Measurements from ENCODE around the gene P2RY11. TPM values are rescaled to one million over a fixed set of nuclear protein-coding genes. Genes with fewer than 3 reads are reported as not detected.
A peak's percentile ranks its signal among the peaks of the same experiment; 100 is the strongest.

Gene P2RY11
- total RNA-seq, 1 experiment from 2014 or later = 60.6 TPM

DNA sequence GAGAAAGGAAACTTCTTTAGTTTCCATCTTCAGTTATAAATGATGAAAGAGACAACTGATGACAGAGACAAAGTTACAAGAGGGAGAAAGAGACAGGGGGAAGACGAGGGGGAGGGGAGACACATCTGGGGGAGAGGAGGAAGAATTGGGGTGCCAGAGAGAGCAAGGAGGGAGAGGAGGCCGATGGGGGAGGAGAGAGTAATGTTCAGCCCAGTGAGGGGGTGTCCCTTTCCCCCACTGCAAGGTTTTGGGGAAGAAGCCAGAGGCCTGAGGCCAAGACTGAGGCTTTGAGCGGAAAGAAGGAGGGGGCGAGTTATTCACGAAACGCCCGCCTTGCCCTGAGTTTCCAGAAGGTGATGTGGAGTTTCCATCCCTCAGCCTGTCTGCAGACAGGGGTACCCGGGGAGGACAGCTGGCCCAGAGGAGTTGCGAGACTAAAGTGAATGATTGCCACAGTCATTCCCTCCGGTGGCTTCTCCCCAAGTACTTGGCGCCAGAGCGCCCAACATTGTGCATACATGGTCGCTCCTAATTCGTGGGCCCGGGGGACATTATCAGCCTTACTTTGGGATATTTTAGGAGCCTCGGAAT, 5.9 kb upstream of the P2RY11 start:
- Histone ChIP-seq H3K27me3 (ENCODE audit: insufficient read depth, low read length) (no peaks in the 10 kb centered on the region), H3K9ac (ENCODE audit: extremely low read depth, insufficient read length, low read length) (no peak overlapping the region), H3K9me3 (ENCODE audit: control insufficient read depth, low read depth, low read length) (no peaks in the 10 kb centered on the region), H3K4me1 (ENCODE audit: insufficient read depth, low read length) (no peaks in the 10 kb centered on the region; the same call in 1 of the 2 replicates), H2BK20ac (ENCODE audit: low read depth, low read length, poor library complexity, severe bottlenecking) (no peak overlapping the region), H3K27ac (ENCODE audit: insufficient read length, low read depth, low read length) (no peak overlapping the region), H3K23ac (ENCODE audit: insufficient read length, low read depth, low read length) (no peak overlapping the region), H4K91ac (ENCODE audit: insufficient read length, low read depth, low read length) (no peak overlapping the region), H3K23me2 (ENCODE audit: insufficient read length, low read depth, low read length, poor library complexity, severe bottlenecking) (peaks cover 7% of the 10 kb centered on the region), H4K20me1 (ENCODE audit: control insufficient read depth, insufficient read depth, insufficient read length) (no peaks in the 10 kb centered on the region), H2BK120ac (ENCODE audit: low read depth, low read length, poor library complexity, severe bottlenecking) (no peak overlapping the region), H3K79me1 (ENCODE audit: insufficient read depth, low read depth, low read length, poor library complexity, severe bottlenecking) (no peaks in the 10 kb centered on the region), H2BK5ac (ENCODE audit: insufficient read length, low read length) (no peak overlapping the region), H2BK12ac (ENCODE audit: insufficient read length, low read depth, low read length) (no peak overlapping the region), H4K8ac (replicated peaks; ENCODE audit: insufficient read length, low read depth, low read length) (no peak overlapping the region), H2AK5ac (ENCODE audit: insufficient read length, low read length) (no peak overlapping the region), H3K56ac (ENCODE audit: insufficient read length, low read depth, low read length) (no peak overlapping the region), H3K4ac (ENCODE audit: low read depth, low read length) (no peak overlapping the region), H2AFZ (ENCODE audit: low read length) (no peak overlapping the region), H3K4me2 (ENCODE audit: insufficient read depth, insufficient read length, low read length) (no peak overlapping the region), H3T11ph (ENCODE audit: low read length) (no peak overlapping the region), H3K79me2 (ENCODE audit: insufficient read depth, low read length) (peaks cover 7% of the 10 kb centered on the region; the same call in 1 of the 2 replicates), H4K5ac (ENCODE audit: insufficient read length, low read depth, low read length) (no peak overlapping the region), H2BK15ac (ENCODE audit: low read depth, low read length) (0 out of 2 replicates have a peak overlapping the region, but pooled peaks have one; percentile 31), H3K14ac (ENCODE audit: insufficient read depth, low read length) (peak overlapping the region; percentile 65; the same call in 1 of the 2 replicates), H3K18ac (ENCODE audit: insufficient read length, low read depth, low read length) (no peak overlapping the region)
- Mint-ChIP-seq H3K4me1 (peaks cover 4 to 17% of the 10 kb centered on the region in 2 experiments; a peak in 3 of 4 replicates), H3K27me3 (ENCODE audit: low read depth) (peaks cover 2% of the 10 kb centered on the region; the same call in 1 of the 2 replicates), H3K9me3 (no peaks in the 10 kb centered on the region; a peak in 1 of 5 replicates), H3K36me3 (ENCODE audit: insufficient read depth in 1 of 3, low read depth in 3 of 3) (peaks cover 31 to 40% (median 39%) of the 10 kb centered on the region in 3 experiments), H3K27ac (no peak overlapping the region), H3K4me3 (peak overlapping the region; percentile 90 to 94)
- no peak for TF ChIP-seq CTCF (conservative IDR thresholded peaks at IDR 0.05)
- WGBS (ENCODE audit: extremely low coverage, insufficient read length, low lambda C conversion rate) = no CpG with 5 or more reads among the region's 16 CpGs
- no peak for DNase-seq
